Measurements from ENCODE around the gene ZNHIT3. TPM values are rescaled to one million over a fixed set of nuclear protein-coding genes. Genes with fewer than 3 reads are reported as not detected.

ZNHIT3 gene
- total and polyA plus RNA-seq, 2 of the 4 experiments (the other 2 are of a cell fraction): 27.8 to 52.3 TPM

GRCh38 chr17:36523113-36523512 lies 36.6 kb downstream of the ZNHIT3 start:
- Histone ChIP-seq H3K4me3 (ENCODE audit: insufficient read depth, low read depth, low read length) (no peak overlapping the region), H3K79me1 (ENCODE audit: low read depth in 1 of 2, low read length in 2 of 2) (peaks cover 12 to 17% of the 10 kb centered on the region in 2 experiments), H2AK9ac (replicated peaks; ENCODE audit: low read depth, low read length, poor library complexity) (no peak overlapping the region), H3K9ac (ENCODE audit: low read depth, low read length) (no peak overlapping the region), H2BK5ac (ENCODE audit: low read depth, low read length, poor library complexity, severe bottlenecking) (no peak overlapping the region), H4K5ac (ENCODE audit: low read depth, low read length) (no peak overlapping the region), H3K4me2 (ENCODE audit: low read depth, low read length) (no peak overlapping the region), H3K23ac (ENCODE audit: low read depth, low read length) (no peak overlapping the region), H4K91ac (ENCODE audit: insufficient read depth, low read depth, low read length) (no peak overlapping the region), H3K56ac (ENCODE audit: extremely low read depth, insufficient read depth, low read length) (no peak overlapping the region), H3K4me1 (ENCODE audit: control insufficient read depth, insufficient read depth, low read length) (no peaks in the 10 kb centered on the region), H3K9me1 (ENCODE audit: insufficient read depth, low read length) (peaks cover 6% of the 10 kb centered on the region; the same call in 1 of the 2 replicates), H2AFZ (replicated peaks; ENCODE audit: low read length, poor library complexity) (no peak overlapping the region), H3K18ac (ENCODE audit: low read depth, low read length) (no peak overlapping the region), H3K27me3 (ENCODE audit: control insufficient read depth, insufficient read depth, low read length) (no peaks in the 10 kb centered on the region), H3K27ac (ENCODE audit: insufficient read depth, low read length) (no peak overlapping the region), H3K9me3 (ENCODE audit: control insufficient read depth, insufficient read depth, low read length) (no peaks in the 10 kb centered on the region), H2BK120ac (ENCODE audit: low read depth, low read length) (no peak overlapping the region), H2BK20ac (ENCODE audit: low read depth, low read length) (no peak overlapping the region), H3K4ac (ENCODE audit: low read depth, low read length) (no peak overlapping the region), H4K20me1 (ENCODE audit: insufficient read depth, low read length) (no peaks in the 10 kb centered on the region), H3K14ac (replicated peaks; ENCODE audit: low read depth, low read length) (no peak overlapping the region), H2BK15ac (ENCODE audit: low read depth, low read length) (no peak overlapping the region), H3K36me3 (ENCODE audit: control insufficient read depth, insufficient read depth, low read length) (peaks cover 31% of the 10 kb centered on the region), H4K8ac (ENCODE audit: low read depth in 2 of 2, low read length in 2 of 2) (no peak overlapping the region), H2AK5ac (ENCODE audit: low read depth, low read length) (no peak overlapping the region)
- intact Hi-C loops (cut with micrococcal nuclease) (no loop called here), in situ Hi-C loops (cut with MboI; ENCODE audit: low sequenced_read_pairs) (no loop called here), dilution Hi-C loops (cut with HindIII; ENCODE audit: low sequenced_read_pairs, unreplicated experiment) (no loop called here)
- no CpG with 5 or more reads among the region's 2 CpGs for WGBS, 2 experiments (ENCODE audit: extremely low coverage in 2 of 2, insufficient read length in 1 of 2)
- DNase-seq (no peak), ATAC-seq (ENCODE audit: low read depth) (no peak)
- no TSS peak for BruUV-seq (replicated peaks)
- ChIA-PET POLR2A (ENCODE audit: unreplicated experiment) (no interaction called here), CTCF (no interaction called here)
- TF ChIP-seq MAZ (IDR thresholded peaks at IDR 0.05; ENCODE audit: borderline replicate concordance, low read depth, low read length): no peak
- no peak for TF ChIP-seq POLR2A (IDR thresholded peaks at IDR 0.05; ENCODE audit: low read depth, low read length)

Measured in IMR-90 (cell line).